IgD-negative memory B cell (primary cell): ENCODE data around the gene DBH. TPM values are rescaled to one million over a fixed set of nuclear protein-coding genes. Genes with fewer than 3 reads are reported as not detected.

Experiments
- H3K27ac Mint-ChIP-seq, 3 donors: one replicate each; pipeline ENCODE4 v1.8.0; 2020 to 2022; ENCODE audit warnings: mild to moderate bottlenecking in 3 of 3, mixed read lengths in 3 of 3, moderate library complexity in 1 of 3
- H3K27me3 Mint-ChIP-seq: one replicate; pipeline ENCODE4 v1.8.0; 2021; ENCODE audit warnings: mixed read lengths
- H3K36me3 Mint-ChIP-seq: one replicate; pipeline ENCODE4 v1.8.0; 2020; ENCODE audit warnings: mild to moderate bottlenecking, mixed read lengths
- H3K4me1 Mint-ChIP-seq, 3 donors: one replicate each; pipeline ENCODE4 v1.8.0; 2020 to 2022; ENCODE audit warnings: mixed read lengths in 3 of 3, mild to moderate bottlenecking in 1 of 3
- H3K4me3 Mint-ChIP-seq, 4 donors: one replicate each; pipeline ENCODE4 v1.8.0; 2020 to 2022; ENCODE audit warnings: mild to moderate bottlenecking in 4 of 4, mixed read lengths in 4 of 4, moderate library complexity in 3 of 4
- H3K9me3 Mint-ChIP-seq, 3 donors: one replicate each; pipeline ENCODE4 v1.8.0; 2020 to 2021; ENCODE audit warnings: mixed read lengths in 3 of 3, mild to moderate bottlenecking in 1 of 3
- polyA plus RNA-seq: library from polyadenylated mRNA; unstranded; fragments of 300-500 nt; fragmentation: Illumina TruSeq; gene quantifications from one replicate; pipeline ENCODE4 v1.2.3, GENCODE V29; 2021

Gene DBH
- not detected for polyA plus RNA-seq

GRCh38 chr9:133635533-133636531 lies at the start of gene DBH:
Gene DBH (plus strand): TSS chr9:133636363. CDS start chr9:133636372, 9 bp downstream.
- Mint-ChIP-seq H3K4me3 (no peak within 1 kb of the TSS), H3K4me1 (peaks cover 0 to 1% (median 0%) of the 10 kb centered on the region in 3 donors), H3K9me3 (no peaks in the 10 kb centered on the region), H3K27ac (no peak within 1 kb of the TSS), H3K36me3 (no peaks in the 10 kb centered on the region), H3K27me3 (peaks cover 13% of the 10 kb centered on the region)

GRCh38 chr9:133587051-133587450 lies 49.1 kb upstream of the DBH start:
- Mint-ChIP-seq H3K4me3 (no peak overlapping the region), H3K36me3 (no peaks in the 10 kb centered on the region), H3K9me3 (no peaks in the 10 kb centered on the region), H3K27ac (no peak overlapping the region), H3K27me3 (peaks cover 36% of the 10 kb centered on the region), H3K4me1 (peaks cover 0 to 12% (median 9%) of the 10 kb centered on the region in 3 donors)

GRCh38 chr9:133587466-133587865 lies 48.7 kb upstream of the DBH start:
- no peak overlapping the region for H3K27ac Mint-ChIP-seq
- H3K9me3 Mint-ChIP-seq = no peaks in the 10 kb centered on the region

GRCh38 chr9:133589454-133590227 lies 46.5 kb upstream of the DBH start:
- Mint-ChIP-seq H3K36me3 (no peaks in the 10 kb centered on the region), H3K4me3 (no peak overlapping the region), H3K9me3 (no peaks in the 10 kb centered on the region), H3K4me1 (peaks cover 0 to 7% (median 5%) of the 10 kb centered on the region in 3 donors), H3K27ac (no peak overlapping the region), H3K27me3 (peaks cover 21% of the 10 kb centered on the region)

More at GRCh38 chr9:133587466-133587865, 48.7 kb upstream of the DBH start:
- Mint-ChIP-seq H3K4me3 (no peak overlapping the region), H3K4me1 (peaks cover 0 to 12% (median 9%) of the 10 kb centered on the region in 3 donors), H3K36me3 (no peaks in the 10 kb centered on the region), H3K27me3 (peaks cover 32% of the 10 kb centered on the region)

GRCh38 chr9:133590231-133590855 lies 45.8 kb upstream of the DBH start:
- H3K27ac Mint-ChIP-seq = no peak overlapping the region
- H3K4me3 Mint-ChIP-seq = no peak overlapping the region
- no peaks in the 10 kb centered on the region for H3K9me3 Mint-ChIP-seq
- peaks cover 15% of the 10 kb centered on the region for H3K27me3 Mint-ChIP-seq
- peaks cover 0 to 5% (median 5%) of the 10 kb centered on the region in 3 donors for H3K4me1 Mint-ChIP-seq
- H3K36me3 Mint-ChIP-seq = no peaks in the 10 kb centered on the region

- Mint-ChIP-seq H3K4me3 (no peak overlapping the region), H3K9me3 (no peaks in the 10 kb centered on the region), H3K4me1 (no peaks in the 10 kb centered on the region), H3K36me3 (no peaks in the 10 kb centered on the region), H3K27ac (no peak overlapping the region), H3K27me3 (peaks cover 7% of the 10 kb centered on the region)
Observed at GRCh38 chr9:133591116-133591910, 44.9 kb upstream of the DBH start.

GRCh38 chr9:133591985-133592384 lies 44.2 kb upstream of the DBH start:
- no peak overlapping the region for H3K27ac Mint-ChIP-seq
- H3K9me3 Mint-ChIP-seq = peaks cover 0 to 3% (median 1%) of the 10 kb centered on the region in 3 donors
- H3K4me1 Mint-ChIP-seq = no peaks in the 10 kb centered on the region
- H3K36me3 Mint-ChIP-seq = no peaks in the 10 kb centered on the region
- H3K27me3 Mint-ChIP-seq = peaks cover 6% of the 10 kb centered on the region
- no peak overlapping the region for H3K4me3 Mint-ChIP-seq

GRCh38 chr9:133592731-133593409 lies 43.3 kb upstream of the DBH start:
- no peaks in the 10 kb centered on the region for H3K36me3 Mint-ChIP-seq
- H3K4me1 Mint-ChIP-seq = no peaks in the 10 kb centered on the region
- H3K27ac Mint-ChIP-seq = no peak overlapping the region
- no peak overlapping the region for H3K4me3 Mint-ChIP-seq
- peaks cover 2 to 9% (median 4%) of the 10 kb centered on the region in 3 donors for H3K9me3 Mint-ChIP-seq
- peaks cover 6% of the 10 kb centered on the region for H3K27me3 Mint-ChIP-seq

GRCh38 chr9:133593587-133594253 lies 42.4 kb upstream of the DBH start:
- H3K4me1 Mint-ChIP-seq = no peaks in the 10 kb centered on the region
- peaks cover 2 to 9% (median 5%) of the 10 kb centered on the region in 3 donors for H3K9me3 Mint-ChIP-seq
- peaks cover 6% of the 10 kb centered on the region for H3K27me3 Mint-ChIP-seq
- H3K27ac Mint-ChIP-seq = no peak overlapping the region
- H3K36me3 Mint-ChIP-seq = no peaks in the 10 kb centered on the region
- no peak overlapping the region for H3K4me3 Mint-ChIP-seq

GRCh38 chr9:133594310-133594709 lies 41.9 kb upstream of the DBH start:
- Mint-ChIP-seq H3K27me3 (peaks cover 6% of the 10 kb centered on the region), H3K27ac (no peak overlapping the region), H3K4me3 (no peak overlapping the region), H3K4me1 (no peaks in the 10 kb centered on the region), H3K9me3 (peaks cover 2 to 9% (median 5%) of the 10 kb centered on the region in 3 donors), H3K36me3 (no peaks in the 10 kb centered on the region)

GRCh38 chr9:133595910-133596309 lies 40.3 kb upstream of the DBH start:
- H3K9me3 Mint-ChIP-seq = peaks cover 2 to 9% (median 5%) of the 10 kb centered on the region in 3 donors
- no peak overlapping the region for H3K27ac Mint-ChIP-seq
- peak overlapping the region in 1 of 4 donors; percentile 41 for H3K4me3 Mint-ChIP-seq
- H3K27me3 Mint-ChIP-seq = peaks cover 4% of the 10 kb centered on the region
- H3K36me3 Mint-ChIP-seq = no peaks in the 10 kb centered on the region
- H3K4me1 Mint-ChIP-seq = no peaks in the 10 kb centered on the region

GRCh38 chr9:133597316-133597957 lies 38.7 kb upstream of the DBH start:
- H3K36me3 Mint-ChIP-seq = no peaks in the 10 kb centered on the region
- H3K9me3 Mint-ChIP-seq = peaks cover 2 to 9% (median 5%) of the 10 kb centered on the region in 3 donors
- H3K27ac Mint-ChIP-seq = no peak overlapping the region
- H3K4me3 Mint-ChIP-seq = no peak overlapping the region
- no peaks in the 10 kb centered on the region for H3K4me1 Mint-ChIP-seq
- H3K27me3 Mint-ChIP-seq = peaks cover 4% of the 10 kb centered on the region

GRCh38 chr9:133598978-133599377 lies 37.2 kb upstream of the DBH start:
- Mint-ChIP-seq H3K4me3 (no peak overlapping the region), H3K9me3 (peaks cover 2 to 9% (median 5%) of the 10 kb centered on the region in 3 donors), H3K27me3 (peaks cover 7% of the 10 kb centered on the region), H3K36me3 (no peaks in the 10 kb centered on the region), H3K27ac (no peak overlapping the region), H3K4me1 (peaks cover 0 to under 1% (median 0%) of the 10 kb centered on the region in 3 donors)
